HG03521 (cell line): ENCODE data around the gene KCNJ4.
"Not testable (repeated sequence)": the region's sequence is repeated elsewhere in the genome, so short reads cannot be mapped to it uniquely, and the experiment has no call there.

Experiments
- ATAC-seq: cut with Tn5 transposase; IDR thresholded peaks from one replicate; pipeline ENCODE4 v1.9.1; 2021; ENCODE audit warnings: mild to moderate bottlenecking, moderate library complexity; ENCODE audit not compliant: unreplicated experiment

The KCNJ4 gene

DNA sequence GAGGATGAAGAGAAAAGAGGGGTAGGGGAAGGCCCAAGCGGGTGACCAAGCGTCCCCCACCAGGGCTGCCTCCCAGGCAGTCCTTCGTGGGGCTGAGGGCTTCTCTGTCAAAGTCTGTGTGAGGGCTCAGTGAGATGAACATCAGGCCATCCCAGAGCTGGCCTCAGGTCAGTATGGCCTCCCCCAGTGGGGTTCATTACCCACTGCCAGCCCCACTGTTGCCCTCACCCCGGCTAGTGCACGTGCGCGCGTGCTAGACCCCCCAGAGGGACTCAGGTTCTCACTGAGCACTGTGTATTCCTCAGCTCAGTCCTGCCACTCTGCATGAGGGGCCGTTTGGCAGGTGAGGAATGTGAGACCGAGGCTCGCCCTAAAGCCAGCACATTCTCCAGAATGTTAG lies 16.2 kb upstream of the KCNJ4 start:
- ATAC-seq = no peak

DNA sequence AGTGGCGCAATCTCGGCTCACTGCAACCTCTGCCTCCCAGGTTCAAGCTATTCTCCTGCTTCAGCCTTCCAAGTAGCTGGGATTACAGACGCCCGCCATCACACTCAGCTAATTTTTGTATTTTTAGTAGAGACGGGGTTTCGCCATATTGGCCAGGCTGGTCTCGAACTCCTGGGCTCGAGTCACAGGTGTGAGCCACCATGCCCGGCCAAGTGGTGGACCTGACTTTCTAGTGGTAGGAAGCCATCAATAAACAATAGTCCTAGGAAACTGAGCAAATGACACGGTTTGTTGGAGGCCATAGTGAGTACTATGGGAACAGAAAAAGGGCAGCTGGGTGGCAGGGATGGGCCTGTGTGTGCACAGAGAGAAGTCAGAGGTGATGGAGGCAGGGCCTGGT lies 15.2 kb upstream of the KCNJ4 start:
- not testable (repeated sequence) for ATAC-seq

DNA sequence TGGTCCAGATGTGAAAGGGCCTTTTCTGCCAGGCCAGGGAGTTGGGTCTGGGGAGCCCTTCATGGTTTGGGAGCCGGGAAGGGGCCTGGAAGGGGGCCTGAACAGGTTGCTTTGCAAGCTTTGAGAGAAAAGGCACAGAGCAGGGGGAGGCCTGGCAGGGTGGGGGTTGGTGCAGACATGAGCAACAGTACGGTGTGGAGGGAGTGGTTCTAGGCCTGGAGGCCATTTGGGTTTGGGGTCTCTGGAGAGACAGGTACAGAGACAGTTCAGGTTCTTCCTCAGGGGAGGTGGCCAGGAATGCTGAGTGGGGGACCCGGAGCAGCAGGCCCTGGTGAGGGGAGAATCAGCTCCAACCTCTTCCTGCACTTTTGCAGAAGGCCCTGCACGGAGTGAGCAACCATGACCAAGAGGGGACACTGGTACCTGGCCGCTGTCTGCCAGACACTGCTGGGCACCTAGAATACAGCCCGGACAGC lies 14.3 kb upstream of the KCNJ4 start:
- ATAC-seq = no peak

DNA sequence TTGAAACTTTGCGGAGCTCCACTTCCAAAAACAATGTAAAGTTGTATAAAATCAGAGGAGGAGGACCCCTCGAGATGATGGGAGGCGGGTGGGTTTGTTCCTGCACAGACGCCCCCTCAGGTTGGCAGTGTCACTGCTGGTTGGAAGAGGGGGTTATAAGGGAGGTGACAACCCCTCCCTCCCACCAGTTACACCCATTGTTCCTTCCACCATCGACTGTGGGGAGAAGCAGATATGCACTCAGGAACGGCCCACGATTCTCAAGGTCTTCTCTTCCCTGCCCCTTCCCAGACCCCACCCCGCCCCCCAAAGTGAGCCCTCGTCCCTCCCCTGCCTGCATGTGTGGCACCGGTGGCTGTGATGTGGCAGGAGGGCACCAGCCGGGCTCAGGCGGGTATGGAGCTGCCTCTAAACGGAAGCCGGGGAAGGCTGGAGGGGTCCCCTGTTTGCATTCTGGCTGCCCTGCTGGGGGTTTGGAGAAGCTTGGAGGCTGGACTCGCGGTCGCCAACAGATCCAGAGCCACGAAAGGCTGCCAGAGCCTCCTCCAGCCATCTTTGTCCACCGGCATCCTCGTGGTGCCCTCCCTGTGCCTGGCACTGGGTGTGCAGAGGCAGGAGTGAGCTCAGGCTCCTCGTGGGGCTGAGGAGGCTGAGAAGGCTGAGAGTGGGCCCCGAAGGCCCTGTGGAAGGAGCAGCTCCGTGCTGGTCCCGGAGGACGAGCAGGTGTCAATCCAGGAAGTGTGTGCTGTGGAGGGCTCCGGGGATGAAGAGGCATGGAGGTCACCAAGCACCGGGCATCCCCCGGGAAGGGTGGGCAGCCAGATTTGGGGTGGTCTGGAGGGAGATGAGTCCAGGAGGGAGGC lies 13.7 kb upstream of the KCNJ4 start:
- no peak for ATAC-seq

DNA sequence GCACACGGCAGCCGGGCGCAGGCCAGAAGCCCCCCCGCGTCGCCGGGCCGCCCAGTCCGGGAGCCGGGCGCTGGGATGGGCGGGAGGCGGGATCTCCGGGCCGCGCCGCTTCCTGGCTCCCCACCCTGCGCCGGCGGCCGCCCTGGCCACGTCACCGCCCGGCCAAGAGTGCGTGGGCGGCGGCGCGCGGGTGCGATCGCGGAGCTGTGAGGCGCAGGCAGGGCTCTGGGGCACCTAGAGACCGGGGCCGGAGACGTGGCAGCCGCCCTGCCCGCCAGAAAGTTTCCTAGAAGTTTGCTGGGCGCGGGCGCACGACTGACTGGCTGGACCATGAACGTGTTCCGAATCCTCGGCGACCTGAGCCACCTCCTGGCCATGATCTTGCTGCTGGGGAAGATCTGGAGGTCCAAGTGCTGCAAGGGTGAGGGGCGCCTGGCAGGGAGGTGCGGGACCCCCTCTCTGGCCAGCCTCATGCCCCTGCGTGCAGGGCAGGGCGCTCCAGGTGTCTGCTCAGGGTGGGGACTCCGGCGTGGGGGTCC lies 13.0 kb upstream of the KCNJ4 start, which contains the start of gene KDELR3:
KDELR3 (plus strand) TSS at position 193 of the 539 bp plus-strand sequence; CDS start at position 331, 138 bp downstream.
- ATAC-seq = no peak

DNA sequence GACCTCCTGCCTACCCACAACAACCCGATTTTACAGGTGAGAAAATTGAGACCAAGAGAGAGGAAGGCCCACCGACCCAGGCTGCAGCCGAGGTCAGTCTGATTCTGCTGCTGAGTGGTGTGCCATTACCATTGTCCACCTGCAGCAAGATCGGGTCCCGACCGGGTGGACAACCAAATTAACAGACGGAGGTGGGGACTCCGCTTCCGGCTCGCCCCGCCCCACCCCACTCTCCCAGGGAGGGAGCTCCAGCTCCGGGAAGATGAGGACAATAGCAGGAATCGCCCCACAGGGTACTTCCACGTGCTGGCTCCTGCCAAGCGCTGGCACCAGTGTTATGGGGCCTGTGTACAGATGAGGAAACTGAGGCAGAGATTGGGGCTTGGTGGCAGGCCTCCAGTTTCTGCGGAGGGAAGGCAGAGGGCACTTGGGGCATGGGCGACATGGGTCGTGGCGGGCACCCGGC lies 12.5 kb upstream of the KCNJ4 start:
- no peak for ATAC-seq

DNA sequence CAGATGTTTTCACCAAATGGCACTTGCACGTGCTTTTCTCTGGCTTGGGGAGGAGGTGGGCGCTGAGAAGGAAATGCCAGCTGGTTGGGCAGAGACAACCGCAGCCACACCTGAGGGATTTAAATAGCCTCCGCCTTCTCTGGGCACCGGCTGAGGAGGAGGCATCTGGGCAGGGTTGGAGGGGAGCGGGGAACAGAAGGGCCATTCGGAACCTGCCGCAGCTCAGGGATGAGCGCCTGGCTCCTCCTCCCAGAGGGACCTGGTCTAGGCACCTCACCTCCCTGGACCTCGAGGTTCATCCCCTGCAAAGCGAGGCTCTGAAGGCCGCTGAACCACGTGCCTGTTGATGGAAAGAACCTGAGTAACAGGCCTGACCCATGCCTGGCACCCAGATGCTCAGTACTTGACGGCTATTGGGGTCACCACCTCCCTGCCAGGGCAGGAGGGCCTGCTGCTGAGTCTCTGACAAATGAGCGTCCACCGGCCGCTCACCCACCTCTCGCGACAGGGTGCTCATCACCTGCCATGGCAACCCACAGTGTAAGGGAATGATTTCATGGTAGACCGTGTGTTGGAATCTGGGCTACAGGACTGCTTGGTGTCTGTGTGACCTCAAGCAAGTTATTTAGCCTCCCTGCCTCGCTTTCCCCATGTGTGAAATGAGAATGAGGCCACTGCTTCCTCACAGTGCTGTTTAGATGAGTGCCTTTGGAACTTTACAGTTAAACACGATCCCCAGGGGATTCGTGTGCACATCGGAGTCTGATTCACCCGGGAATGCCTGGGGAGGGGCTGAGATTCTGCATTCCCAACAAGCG lies 10.9 kb upstream of the KCNJ4 start:
- no peak for ATAC-seq

DNA sequence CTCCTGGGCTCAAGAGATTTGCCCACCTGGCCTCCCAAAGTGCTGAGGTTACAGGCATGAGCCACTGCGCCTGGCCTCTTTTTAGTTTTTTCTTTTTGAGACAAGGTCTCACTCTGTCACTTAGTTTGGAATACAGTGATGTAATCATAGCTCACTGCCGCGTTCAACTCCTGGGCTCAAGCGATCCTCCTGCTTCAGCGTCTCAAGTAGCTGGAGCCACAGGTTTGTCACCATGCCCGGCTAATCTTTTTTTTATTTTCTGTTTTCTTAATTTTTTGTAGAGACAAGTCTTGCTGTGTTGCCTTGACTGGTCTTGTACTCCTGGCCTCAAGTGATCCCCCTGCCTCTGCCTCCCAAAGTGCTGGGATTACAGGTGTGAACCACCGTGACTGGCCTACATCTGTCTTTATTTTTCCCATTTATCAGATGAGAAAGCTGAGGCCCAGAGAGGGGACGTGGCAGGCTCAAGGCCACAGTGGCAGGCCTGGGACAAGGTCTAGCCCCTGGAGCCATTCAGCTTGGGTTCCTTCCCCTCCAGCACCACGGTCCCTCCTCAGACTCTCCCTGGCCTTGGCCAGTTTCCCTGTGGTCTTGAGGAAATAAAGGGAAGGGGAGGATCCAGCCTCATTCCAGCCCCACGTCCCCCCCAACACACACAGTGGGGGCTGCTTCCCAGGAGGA lies 10.1 kb upstream of the KCNJ4 start:
- ATAC-seq = no peak

DNA sequence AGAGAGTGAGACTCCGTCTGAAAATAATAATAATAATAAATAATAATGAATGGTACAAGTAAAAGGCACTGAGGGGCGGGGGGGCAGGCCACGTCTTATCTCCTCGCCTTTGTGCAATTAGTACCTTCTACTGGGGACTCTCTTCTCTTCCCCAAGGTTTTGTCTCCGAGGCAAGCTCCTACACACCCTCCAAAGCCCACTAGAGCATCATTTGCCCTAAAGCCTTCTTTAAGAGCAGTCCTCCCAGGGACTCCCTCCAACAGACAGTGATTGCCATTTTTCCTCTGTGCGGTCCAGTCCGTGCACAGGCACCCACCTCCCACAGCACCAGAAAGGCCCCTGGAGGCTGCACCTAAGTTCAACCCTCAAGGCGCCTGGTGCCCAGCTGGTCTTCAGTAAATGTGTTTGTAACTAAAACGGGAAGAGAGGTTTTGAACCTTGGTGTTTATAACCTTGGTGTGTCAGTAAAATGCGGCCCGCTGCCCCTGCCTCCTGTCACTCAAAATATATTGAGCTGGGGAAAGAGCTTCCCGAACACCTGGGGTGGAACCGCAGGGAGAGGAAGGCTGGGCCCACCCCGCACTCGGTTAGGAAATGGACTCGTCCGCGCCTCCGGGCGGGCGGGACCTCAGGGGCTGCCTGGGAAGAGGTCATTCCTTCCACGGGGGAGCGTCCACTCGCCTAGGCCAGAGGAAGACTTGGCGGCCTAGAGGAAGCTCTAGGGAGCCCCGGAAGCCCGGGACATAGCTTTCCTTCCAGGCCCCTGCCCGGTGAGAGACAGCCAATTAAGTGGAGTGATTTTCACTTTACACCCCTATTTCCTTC lies 8.2 kb upstream of the KCNJ4 start:
- ATAC-seq = no peak

DNA sequence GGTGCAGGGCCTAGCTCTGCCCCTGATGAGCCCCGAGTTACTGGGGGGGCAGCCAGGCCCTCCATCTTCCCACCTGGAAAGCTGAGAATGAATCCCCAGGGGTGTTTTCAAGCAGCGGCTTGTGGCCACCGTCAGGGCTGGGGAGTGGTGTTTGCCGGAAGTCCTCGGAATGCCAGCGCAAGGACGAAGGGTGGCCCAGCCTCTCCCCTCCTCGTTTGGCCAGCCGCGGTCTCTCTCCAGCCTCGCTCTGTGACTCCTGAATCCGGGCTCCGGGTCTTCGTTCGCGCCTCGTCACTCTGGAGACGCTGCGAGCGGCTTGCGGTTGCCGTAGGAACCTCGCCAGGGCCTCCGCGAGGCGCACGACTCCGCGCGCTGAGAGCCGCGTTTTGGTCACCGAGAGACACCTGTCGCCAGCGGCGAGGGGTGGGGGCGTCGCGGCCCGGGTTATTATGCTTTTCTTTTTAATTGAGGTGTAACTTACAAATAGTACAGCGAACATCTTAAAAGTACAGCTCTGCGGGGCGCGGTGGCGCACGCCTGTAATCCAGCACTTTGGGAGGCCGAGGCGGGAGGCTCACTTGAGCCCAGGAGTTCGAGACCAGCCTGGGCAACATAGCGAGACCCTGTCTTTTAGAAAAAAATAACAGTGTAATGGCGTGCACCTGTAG lies 6.5 kb upstream of the KCNJ4 start:
- ATAC-seq = no peak

DNA sequence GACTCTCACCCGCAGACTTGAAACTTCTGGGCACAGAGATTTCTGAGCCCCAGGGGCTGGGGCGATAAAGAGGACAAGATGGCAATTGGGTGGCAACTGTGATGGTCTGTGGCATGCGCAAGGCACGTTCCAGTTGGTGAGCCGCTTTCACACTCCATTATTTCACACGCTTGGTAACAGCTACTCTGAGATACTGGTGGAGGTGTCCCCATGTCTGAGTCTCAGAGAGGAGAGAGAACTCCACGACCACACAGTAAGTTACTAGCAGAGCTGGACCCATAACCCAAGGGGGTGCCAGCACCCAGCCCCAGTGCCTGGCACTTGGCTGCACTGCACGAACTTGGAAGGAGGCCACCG lies 6.0 kb upstream of the KCNJ4 start:
- ATAC-seq = no peak

DNA sequence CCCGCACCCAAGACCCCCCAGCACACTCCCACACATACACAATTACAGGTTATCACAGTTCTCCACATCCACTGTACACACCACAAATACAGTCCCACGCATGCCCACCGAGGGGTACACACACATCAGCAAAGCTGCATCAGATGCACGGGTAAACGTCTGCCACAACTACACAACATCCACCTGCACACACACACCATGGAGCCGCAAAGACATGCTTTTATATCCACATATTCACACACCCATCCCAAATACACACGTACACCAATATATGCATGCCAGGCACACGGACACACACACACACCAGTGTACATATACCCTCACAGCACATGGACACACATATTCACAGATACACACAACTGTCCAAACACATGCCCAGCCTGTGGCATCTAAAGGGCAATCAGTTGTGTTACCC lies 5.4 kb upstream of the KCNJ4 start:
- ATAC-seq = no peak

DNA sequence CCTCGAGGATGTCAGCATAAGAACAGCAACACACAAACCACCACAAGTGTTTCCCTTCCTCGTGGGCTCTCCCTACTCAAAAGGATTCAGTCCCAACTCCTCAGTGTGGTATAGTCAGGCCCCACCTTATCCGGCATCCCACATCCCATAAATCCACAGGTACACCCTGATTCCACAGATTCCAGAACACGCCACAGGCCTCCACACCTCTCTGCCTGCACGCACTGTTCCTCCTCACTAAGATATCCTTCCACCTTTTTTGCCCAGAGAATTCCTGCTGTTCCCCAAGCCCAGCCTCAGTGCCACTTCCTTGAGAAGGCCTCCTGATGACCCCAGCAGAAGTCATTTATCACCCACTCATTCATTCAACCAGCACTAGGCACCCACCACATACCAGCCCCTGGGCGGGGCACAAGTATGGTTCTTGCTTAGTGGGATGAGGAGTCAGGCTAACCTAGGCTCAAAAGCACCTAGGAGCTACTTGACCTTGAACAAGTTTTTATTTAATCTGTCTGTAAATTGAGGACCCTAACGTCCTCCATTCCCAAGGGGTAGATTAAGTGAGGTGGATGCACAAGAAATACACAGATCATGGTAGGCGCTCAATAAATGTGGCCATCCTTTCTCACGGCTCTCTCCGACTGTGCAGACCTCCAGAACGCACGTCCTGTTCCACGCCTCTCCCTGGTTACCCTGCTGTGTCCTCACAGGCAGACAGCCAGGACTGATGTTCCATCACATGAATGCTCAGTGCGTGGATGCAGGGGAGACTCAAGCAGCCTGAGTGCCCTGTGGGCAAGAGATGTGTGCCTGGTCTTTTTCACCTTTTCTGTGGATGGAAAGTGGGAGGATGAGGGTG lies 2.1 kb upstream of the KCNJ4 start:
- ATAC-seq = no peak

DNA sequence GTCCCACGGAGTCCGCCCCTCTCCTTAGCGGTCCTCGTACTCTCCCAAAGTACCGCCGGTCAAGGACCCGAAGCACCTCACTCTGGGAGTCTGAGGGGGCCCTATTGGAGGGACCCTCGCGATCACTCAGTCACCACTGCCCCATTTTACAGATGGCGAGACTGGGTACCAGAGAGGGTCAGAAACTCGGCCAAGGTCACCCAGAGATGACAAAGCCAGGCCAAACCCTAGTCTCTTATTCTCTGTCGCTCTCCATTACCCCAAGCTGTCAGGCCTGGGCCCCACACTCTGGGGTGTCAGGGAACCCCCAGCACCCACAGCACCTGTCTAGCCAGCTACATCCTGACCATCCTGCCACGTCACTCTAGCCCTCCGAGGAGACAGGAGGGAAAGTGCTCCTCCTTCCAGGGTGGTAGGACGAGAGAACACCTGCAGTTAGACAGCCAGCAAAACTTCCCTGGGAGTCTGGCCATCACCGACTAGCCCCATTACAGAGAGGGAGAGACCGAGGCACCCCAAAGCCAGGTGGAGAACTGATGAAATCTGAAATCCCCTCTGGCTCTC lies 1.4 kb upstream of the KCNJ4 start:
- no peak for ATAC-seq

DNA sequence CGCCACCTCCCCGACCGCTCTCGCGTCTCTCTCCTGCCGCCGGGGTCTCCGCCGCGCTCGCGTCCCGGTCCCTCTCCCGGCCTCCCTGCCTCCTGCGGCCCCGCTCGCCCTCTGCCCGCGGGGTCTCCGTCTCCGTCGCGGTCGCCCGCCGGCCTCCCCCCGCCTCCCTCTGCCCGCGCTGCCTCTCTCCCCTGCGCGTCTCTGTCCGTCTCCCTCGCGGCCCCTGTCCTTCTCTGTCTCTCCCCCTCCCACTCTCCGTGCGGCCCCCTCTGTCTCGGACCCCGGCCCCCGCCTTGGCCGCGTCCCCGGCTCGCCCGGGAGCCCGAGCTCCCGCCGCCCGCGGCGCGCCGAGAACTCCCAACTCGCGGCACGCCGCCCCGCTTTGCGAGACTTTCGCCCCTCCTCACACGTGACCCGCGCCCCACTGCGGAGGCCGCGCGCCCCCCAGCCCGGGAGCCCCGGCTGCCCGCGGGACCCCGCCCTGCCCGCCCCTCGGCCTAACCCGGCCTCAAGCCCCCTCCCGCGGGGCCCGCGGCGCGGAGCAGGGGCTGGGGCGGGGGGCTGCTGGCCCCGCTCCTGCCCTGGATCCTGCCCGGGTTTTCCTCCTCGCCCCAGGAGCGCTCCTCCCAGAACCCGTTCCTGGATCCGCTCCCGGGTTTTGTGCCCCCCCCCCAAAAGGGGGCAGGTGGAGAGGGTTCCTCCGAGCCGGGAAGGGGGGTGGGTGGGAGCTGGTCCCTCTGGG lies 702 bp upstream of the KCNJ4 start:
- ATAC-seq = no peak

DNA sequence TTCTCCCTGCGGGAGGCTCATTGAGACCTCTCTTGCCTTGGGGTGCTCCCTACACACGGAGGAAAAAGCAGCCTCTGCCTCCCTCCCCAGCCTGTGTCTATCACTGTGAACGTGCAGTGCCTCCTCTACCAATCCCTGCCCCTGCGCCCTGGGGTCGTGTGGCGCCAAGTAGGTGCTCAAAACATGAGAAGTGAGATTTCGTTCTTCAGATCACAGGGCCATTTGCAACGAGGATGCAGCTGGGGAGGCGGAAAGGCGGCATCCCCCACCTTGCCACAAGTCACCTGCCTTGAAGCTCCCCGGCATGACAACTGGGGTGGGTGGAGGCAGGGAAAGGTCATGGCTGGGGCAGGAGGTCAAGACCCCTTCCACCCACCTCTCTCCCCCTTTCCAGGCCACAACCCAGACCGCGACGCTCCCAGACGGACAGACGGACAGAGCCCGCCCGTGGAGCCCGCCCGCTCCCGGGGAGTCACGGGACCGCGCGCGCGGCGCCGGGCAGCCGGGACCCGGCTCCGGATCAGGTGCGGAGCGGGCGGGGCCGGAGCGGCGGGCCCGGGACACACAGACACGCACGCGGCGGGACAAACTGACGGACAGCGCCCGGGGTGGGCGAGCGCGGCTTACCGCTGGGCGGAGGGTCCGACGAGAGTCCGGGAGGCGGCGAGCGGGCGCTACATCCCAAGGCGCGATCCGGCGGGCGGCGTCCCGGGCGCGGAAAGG lies 485 bp downstream of the KCNJ4 start:
- ATAC-seq = no peak

DNA sequence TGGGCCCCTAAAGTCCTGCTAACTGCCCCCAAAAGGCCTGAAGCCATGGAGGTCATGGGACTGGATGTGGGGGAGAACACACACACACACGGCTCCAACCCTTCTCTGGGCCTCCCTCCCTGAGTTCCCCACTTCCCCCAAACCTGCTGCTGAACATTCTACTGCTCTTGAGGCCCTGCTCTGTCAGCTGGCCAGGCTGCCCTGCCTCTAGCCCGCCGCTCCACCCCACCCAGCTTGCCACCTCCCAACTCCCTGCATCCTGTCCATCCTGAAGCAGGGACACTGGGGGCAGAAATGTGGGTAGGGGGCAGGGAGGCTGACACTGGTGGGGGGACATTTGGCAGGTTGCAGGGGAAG lies 1.0 kb downstream of the KCNJ4 start:
- no peak for ATAC-seq
